ENCODE results near the gene COX6A1.

Gene COX6A1

DNA sequence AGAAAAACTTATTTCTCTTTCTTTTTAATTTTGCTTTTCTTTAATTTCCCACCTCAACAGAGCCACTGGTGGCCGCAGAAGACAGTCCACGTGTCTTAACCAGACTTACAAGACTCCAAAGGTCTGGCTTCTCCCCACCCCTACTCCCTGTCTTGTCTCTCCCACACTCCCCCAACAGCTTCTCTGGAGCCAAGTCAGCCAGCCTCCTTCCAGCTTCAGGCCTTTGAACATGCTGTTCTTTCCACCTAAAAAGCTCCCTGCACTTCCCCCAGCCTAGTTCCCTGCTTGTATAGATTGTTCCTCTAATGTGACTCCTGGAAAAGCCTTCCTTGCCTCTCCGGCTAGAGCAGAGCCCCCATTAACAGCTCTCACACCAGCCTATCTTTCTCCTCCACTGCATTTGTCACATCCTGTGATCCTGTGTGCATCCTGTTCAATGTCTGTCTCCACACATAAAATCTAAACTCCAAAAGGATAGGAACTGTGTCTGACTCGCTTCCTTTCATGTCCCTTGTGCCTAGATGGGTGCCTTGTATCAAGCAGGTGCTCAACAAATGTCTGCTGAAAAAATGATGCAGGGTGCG is 50.2 kb downstream of the COX6A1 start:
- Histone ChIP-seq H2AFZ (ENCODE audit: low read depth, low read length) (no peak overlapping the region), H3K4me1 (ENCODE audit: low read length) (no peaks in the 10 kb centered on the region), H3K27me3 (ENCODE audit: low read depth, low read length) (no peaks in the 10 kb centered on the region), H3K36me3 (replicated peaks; ENCODE audit: low read depth, low read length) (no peaks in the 10 kb centered on the region), H3K27ac (ENCODE audit: low read length) (no peak overlapping the region), H3K79me2 (ENCODE audit: low read length) (no peaks in the 10 kb centered on the region), H4K20me1 (ENCODE audit: insufficient read depth, low read length) (no peaks in the 10 kb centered on the region), H3K9ac (ENCODE audit: low read length) (no peak overlapping the region), H3K4me2 (ENCODE audit: low read length) (no peak overlapping the region), H3K9me3 (ENCODE audit: insufficient read depth, low read length) (no peaks in the 10 kb centered on the region), H3K4me3 (ENCODE audit: low read length) (no peak overlapping the region)
- TF ChIP-seq, protein P1, sequence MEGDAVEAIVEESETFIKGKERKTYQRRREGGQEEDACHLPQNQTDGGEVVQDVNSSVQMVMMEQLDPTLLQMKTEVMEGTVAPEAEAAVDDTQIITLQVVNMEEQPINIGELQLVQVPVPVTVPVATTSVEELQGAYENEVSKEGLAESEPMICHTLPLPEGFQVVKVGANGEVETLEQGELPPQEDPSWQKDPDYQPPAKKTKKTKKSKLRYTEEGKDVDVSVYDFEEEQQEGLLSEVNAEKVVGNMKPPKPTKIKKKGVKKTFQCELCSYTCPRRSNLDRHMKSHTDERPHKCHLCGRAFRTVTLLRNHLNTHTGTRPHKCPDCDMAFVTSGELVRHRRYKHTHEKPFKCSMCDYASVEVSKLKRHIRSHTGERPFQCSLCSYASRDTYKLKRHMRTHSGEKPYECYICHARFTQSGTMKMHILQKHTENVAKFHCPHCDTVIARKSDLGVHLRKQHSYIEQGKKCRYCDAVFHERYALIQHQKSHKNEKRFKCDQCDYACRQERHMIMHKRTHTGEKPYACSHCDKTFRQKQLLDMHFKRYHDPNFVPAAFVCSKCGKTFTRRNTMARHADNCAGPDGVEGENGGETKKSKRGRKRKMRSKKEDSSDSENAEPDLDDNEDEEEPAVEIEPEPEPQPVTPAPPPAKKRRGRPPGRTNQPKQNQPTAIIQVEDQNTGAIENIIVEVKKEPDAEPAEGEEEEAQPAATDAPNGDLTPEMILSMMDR (IDR thresholded peaks at IDR 0.05; ENCODE audit: low read depth, low read length), result no peak
- no peak for TF ChIP-seq EZH2phosphoT487 (IDR thresholded peaks at IDR 0.05; ENCODE audit: low read depth)

DNA sequence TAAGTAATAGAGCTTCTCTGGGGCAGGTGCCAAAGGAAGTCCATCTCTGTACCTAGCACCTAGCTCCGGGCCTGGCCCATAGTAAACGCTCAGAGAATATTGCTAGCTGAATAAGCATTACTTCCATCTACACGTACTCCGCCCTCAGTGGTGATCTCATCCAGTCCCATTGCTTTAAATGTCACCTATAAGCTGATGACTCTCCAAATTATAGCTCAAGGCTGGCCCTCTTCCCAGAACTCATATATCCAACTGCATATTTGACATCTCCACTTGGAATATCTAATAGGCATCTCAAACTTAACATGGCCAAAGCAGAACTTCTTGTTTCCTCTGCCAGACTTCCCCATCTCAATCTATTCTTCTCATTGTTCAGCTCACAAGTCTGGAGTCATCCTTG is 51.1 kb downstream of the COX6A1 start:
- H3K36me3 ChIP-seq (replicated peaks; ENCODE audit: low read depth, low read length), result no peaks in the 10 kb centered on the region
- no peaks in the 10 kb centered on the region for H3K9me3 ChIP-seq (ENCODE audit: insufficient read depth, low read length)
- H3K27me3 ChIP-seq (ENCODE audit: low read depth, low read length), result no peaks in the 10 kb centered on the region
- H4K20me1 ChIP-seq (ENCODE audit: insufficient read depth, low read length), result no peaks in the 10 kb centered on the region
- H3K4me2 ChIP-seq (ENCODE audit: low read length), result no peak overlapping the region
- H3K4me1 ChIP-seq (ENCODE audit: low read length), result no peaks in the 10 kb centered on the region
- H2AFZ ChIP-seq (ENCODE audit: low read depth, low read length), result no peak overlapping the region
- no peaks in the 10 kb centered on the region for H3K79me2 ChIP-seq (ENCODE audit: low read length)
- no peak overlapping the region for H3K4me3 ChIP-seq (ENCODE audit: low read length)
- no peak overlapping the region for H3K27ac ChIP-seq (ENCODE audit: low read length)
- H3K9ac ChIP-seq (ENCODE audit: low read length), result no peak overlapping the region
- TF ChIP-seq, protein P1 (IDR thresholded peaks at IDR 0.05; ENCODE audit: low read depth, low read length), result no peak
- no peak for TF ChIP-seq EZH2phosphoT487 (IDR thresholded peaks at IDR 0.05; ENCODE audit: low read depth)

DNA sequence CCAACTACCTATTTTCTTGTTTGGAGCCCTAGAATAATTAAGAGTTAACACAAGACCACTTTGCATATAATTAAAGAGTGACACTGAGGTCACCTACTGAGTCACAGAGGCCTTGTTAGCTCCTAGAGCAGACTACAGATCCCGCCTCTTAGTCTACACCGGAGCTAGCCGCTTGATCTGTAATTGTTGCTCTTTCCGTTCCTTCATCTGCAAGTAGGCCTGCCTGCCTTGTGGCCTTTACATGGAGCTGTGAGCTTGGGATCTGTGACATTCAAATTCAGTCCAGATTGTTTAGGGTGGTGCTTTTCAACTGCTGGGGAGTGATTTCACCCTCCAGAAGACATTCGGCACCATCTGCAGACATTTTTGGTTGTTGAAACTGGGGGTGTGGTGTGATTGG is 52.4 kb downstream of the COX6A1 start:
- no peak overlapping the region for H3K27ac ChIP-seq (ENCODE audit: low read length)
- no peaks in the 10 kb centered on the region for H3K36me3 ChIP-seq (replicated peaks; ENCODE audit: low read depth, low read length)
- H3K79me2 ChIP-seq (ENCODE audit: low read length), result peaks cover 9% of the 10 kb centered on the region
- no peak overlapping the region for H3K4me3 ChIP-seq (ENCODE audit: low read length)
- H3K27me3 ChIP-seq (ENCODE audit: low read depth, low read length), result no peaks in the 10 kb centered on the region
- no peak for TF ChIP-seq EZH2phosphoT487 (IDR thresholded peaks at IDR 0.05; ENCODE audit: low read depth)
- TF ChIP-seq, protein P1 (IDR thresholded peaks at IDR 0.05; ENCODE audit: low read depth, low read length), result no peak
- H3K9me3 ChIP-seq (ENCODE audit: insufficient read depth, low read length), result no peaks in the 10 kb centered on the region
- no peak overlapping the region for H3K9ac ChIP-seq (ENCODE audit: low read length)
- H3K4me1 ChIP-seq (ENCODE audit: low read length), result peaks cover 6% of the 10 kb centered on the region
- H4K20me1 ChIP-seq (ENCODE audit: insufficient read depth, low read length), result no peaks in the 10 kb centered on the region
- H3K4me2 ChIP-seq (ENCODE audit: low read length), result no peak overlapping the region
- H2AFZ ChIP-seq (ENCODE audit: low read depth, low read length), result no peak overlapping the region

Data from OCI-LY3 (cell line).